Adrenal gland (tissue), 12 donors: ENCODE measurements around the gene COL5A1. TPM values are rescaled to one million over a fixed set of nuclear protein-coding genes. Genes with fewer than 3 reads are reported as not detected.

Experiments used
- DNase-seq, 7 donors: peaks; one replicate each; pipeline ENCODE4 v3.0.0-alpha.2; 2019 to 2020
- H3K27ac ChIP-seq, 5 donors: fragments of 200-600 bp; sonication (generic) in 4 of 5; 1 replicate in 3 of 5; 2 replicates in 2 of 5; pipeline versions ENCODE4 v1.5.1 to v1.8.0; 2016 to 2020; ENCODE audit warnings: mild to moderate bottlenecking in 1 of 5
- H3K27me3 ChIP-seq: fragments of 200-600 bp; 2 replicates; pipeline ENCODE4 v1.8.0; 2021
- H3K36me3 ChIP-seq, 2 donors: fragments of 200-600 bp; replicated peaks in 1 of 2; 1 replicate in 1 of 2; 2 replicates in 1 of 2; pipeline versions ENCODE4 v1.5.1 to v1.8.0; 2018 to 2022
- H3K4me1 ChIP-seq, 2 donors: fragments of 200-600 bp; replicated peaks in 1 of 2; 1 replicate in 1 of 2; 2 replicates in 1 of 2; pipeline versions ENCODE4 v1.5.1 to v1.8.0; 2018 to 2021
- H3K4me3 ChIP-seq, 4 donors: fragments of 200-600 bp; sonication (generic) in 3 of 4; one replicate each; pipeline ENCODE4 v1.5.1; 2016 to 2018
- H3K9me3 ChIP-seq, 3 donors: fragments of 200-600 bp; sonication (generic) in 1 of 3; replicated peaks in 1 of 3; 1 replicate in 2 of 3; 2 replicates in 1 of 3; pipeline versions ENCODE4 v1.5.1 to v1.8.0; 2016 to 2021
- POLR2A ChIP-seq, 2 donors: fragments of 450-650 bp; IDR thresholded peaks; one replicate each; pipeline ENCODE4 v1.6.1; 2017; ENCODE audit warnings: antibody characterized with exemption in 2 of 2, mild to moderate bottlenecking in 2 of 2, moderate library complexity in 1 of 2
- WGBS, 4 donors: extraction: QIAGEN DNeasy Blood & Tissue Kit in 2 of 4; methylation state at CpG; one replicate each; pipeline versions ENCODE4 v1.1.5 to v1.1.7; 2013 to 2017; 5-methylcytosine and 5-hydroxymethylcytosine counted together
- intact Hi-C, 2 donors: fragments of 100-400 bp; cut with DNase I; formaldehyde crosslinking; loops; one replicate each; pipeline versions ENCODE4 v1.14.1 to v1.15.0; 2022 to 2023
- polyA plus RNA-seq, 3 donors: library from polyadenylated mRNA; stranded (reverse); fragments of 200-250 nt in 2 of 3; fragments of 350-450 nt in 1 of 3; fragmentation: Illumina TruSeq in 1 of 3; extraction: RNeasy Lipid Tissue Mini Kit (QIAGEN cat#74804) in 1 of 3; gene quantifications; one replicate each; pipeline ENCODE4 v1.2.3, GENCODE V29; 2013 to 2014
- total RNA-seq, 9 donors: library from RNA; depleted of rRNA in 4 of 9; stranded (reverse); fragments of >200 nt in 4 of 9; fragments of 120-200 nt in 1 of 9; fragmentation: NEBNext Ultra II Directional in 1 of 9; extraction: Animal tissue kit (Norgen Biotek cat#: 25700) in 1 of 9; gene quantifications; one replicate each; pipeline versions ENCODE4 v1.1.0 to v1.2.4, GENCODE V29; 2013 to 2023
- TF ChIP-seq, protein P1 (sequence below), 6 experiments: fragments of 450-650 bp in 4 of 6; fragments of 200-600 bp in 2 of 6; sonication (generic) in 1 of 6; IDR thresholded peaks; 1 replicate in 5 of 6; 2 replicates in 1 of 6; pipeline versions ENCODE4 v1.5.1 to v1.8.0; 2016 to 2021; ENCODE audit warnings: antibody characterized with exemption in 6 of 6, mild to moderate bottlenecking in 2 of 6, moderate library complexity in 1 of 6
- donor health status: healthy with polysubstance abuse.
- donor health status: Bipolar disorder and iron deficiency.
- donor health status: DM: yes; HTN: yes; CAD: no.
- donor health status: DM: no; HTN: no; CAD: no.
- donor health status: DM: no; HTN: no; CAD: no.
- donor health status: DM: yes; HTN: yes; CAD: no.

The COL5A1 gene
- total and polyA plus RNA-seq, 12 donors, result 3.5 to 45.5 (median 29.3) TPM

- no peaks in the 10 kb centered on the region for H3K4me1 ChIP-seq
- H3K27ac ChIP-seq, result peak overlapping the region in 2 of 5 donors; percentile 26 to 77
- TF ChIP-seq, protein P1, sequence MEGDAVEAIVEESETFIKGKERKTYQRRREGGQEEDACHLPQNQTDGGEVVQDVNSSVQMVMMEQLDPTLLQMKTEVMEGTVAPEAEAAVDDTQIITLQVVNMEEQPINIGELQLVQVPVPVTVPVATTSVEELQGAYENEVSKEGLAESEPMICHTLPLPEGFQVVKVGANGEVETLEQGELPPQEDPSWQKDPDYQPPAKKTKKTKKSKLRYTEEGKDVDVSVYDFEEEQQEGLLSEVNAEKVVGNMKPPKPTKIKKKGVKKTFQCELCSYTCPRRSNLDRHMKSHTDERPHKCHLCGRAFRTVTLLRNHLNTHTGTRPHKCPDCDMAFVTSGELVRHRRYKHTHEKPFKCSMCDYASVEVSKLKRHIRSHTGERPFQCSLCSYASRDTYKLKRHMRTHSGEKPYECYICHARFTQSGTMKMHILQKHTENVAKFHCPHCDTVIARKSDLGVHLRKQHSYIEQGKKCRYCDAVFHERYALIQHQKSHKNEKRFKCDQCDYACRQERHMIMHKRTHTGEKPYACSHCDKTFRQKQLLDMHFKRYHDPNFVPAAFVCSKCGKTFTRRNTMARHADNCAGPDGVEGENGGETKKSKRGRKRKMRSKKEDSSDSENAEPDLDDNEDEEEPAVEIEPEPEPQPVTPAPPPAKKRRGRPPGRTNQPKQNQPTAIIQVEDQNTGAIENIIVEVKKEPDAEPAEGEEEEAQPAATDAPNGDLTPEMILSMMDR (IDR thresholded peaks at IDR 0.05), result no peak
- TF ChIP-seq POLR2A (IDR thresholded peaks at IDR 0.05), result no peak
- intact Hi-C loops, result loop anchor here (5.0 to 10.0 kb wide), 4 partner anchors 33 to 541 kb away; no protein-coding TSS in a partner anchor
- DNase-seq, result peak in 4 of 7 donors; percentile 22 to 62 (median 44)
- H3K9me3 ChIP-seq, result no peaks in the 10 kb centered on the region
- peaks cover 0 to 6% of the 10 kb centered on the region in 2 donors for H3K36me3 ChIP-seq
- WGBS, 4 donors, result 61 to 85% (median 79%) methylated on average over 11 to 20 of the region's 20 CpGs
- no peaks in the 10 kb centered on the region for H3K27me3 ChIP-seq
- H3K4me3 ChIP-seq, result no peak overlapping the region
Measured at GRCh38 chr9:134735441-134736175, 94.0 kb downstream of the COL5A1 start.

DNA sequence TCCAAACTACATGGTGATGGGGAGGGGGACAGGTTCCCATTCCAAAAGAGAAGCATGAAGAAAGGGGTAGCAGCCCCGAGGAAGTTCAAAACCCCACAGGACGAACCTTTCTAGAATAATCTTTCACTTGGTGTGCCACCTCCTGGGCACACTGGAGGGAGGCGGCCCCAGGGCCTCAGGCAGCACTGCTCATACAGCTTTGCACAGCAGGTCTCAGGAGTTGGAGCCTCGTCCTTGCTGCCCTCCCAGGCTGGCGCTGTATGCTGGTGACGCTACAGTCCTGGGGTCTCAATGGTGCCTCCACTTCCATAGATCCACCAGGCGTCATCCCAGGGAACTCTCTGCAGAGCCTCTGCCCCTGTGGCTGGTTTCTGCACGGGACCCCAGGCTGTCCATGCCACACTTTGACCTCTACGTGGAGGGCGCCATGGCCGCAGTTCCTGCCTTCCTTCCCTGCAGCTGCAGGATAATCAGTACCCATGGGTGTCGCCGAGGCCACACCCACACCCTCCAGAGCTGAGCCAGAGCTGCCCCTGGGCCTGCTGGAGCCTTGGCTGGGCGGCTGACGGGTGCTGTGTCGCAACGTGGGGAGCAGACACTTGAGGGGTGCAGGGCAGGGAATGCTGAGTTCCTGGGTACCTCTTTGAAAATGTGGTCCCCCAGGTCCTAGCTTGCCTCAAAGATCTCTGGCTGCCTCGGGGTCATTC is 95.3 kb downstream of the COL5A1 start:
- Histone ChIP-seq H3K9me3 (no peaks in the 10 kb centered on the region), H3K27me3 (no peaks in the 10 kb centered on the region), H3K4me1 (no peaks in the 10 kb centered on the region), H3K27ac (no peak overlapping the region), H3K4me3 (no peak overlapping the region), H3K36me3 (no peaks in the 10 kb centered on the region)
- TF ChIP-seq, protein P1 (IDR thresholded peaks at IDR 0.05), result no peak
- TF ChIP-seq POLR2A (IDR thresholded peaks at IDR 0.05), result no peak
- DNase-seq, result no peak
- WGBS, 4 donors, result 84 to 91% (median 87%) methylated on average over 12 to 18 of the region's 18 CpGs
- intact Hi-C loops, result loop anchor here (5.0 to 10.0 kb wide), 4 partner anchors 35 to 542 kb away; no protein-coding TSS in a partner anchor

GRCh38 chr9:134737842-134738580 is 96.4 kb downstream of the COL5A1 start:
- TF ChIP-seq, protein P1 (IDR thresholded peaks at IDR 0.05), result no peak
- TF ChIP-seq POLR2A (IDR thresholded peaks at IDR 0.05), result no peak
- Histone ChIP-seq H3K9me3 (no peaks in the 10 kb centered on the region), H3K27ac (no peak overlapping the region), H3K4me1 (no peaks in the 10 kb centered on the region), H3K36me3 (no peaks in the 10 kb centered on the region), H3K4me3 (no peak overlapping the region), H3K27me3 (no peaks in the 10 kb centered on the region)
- no peak for DNase-seq
- intact Hi-C loops, result loop anchor here (2.0 to 10.0 kb wide), 5 partner anchors 36 to 543 kb away; no protein-coding TSS in a partner anchor
- 84 to 97% (median 90%) methylated on average over 10 to 26 of the region's 26 CpGs for WGBS, 4 donors
